ENCODE measurements around the gene ARMC2. TPM values are rescaled to one million over a fixed set of nuclear protein-coding genes. Genes with fewer than 3 reads are reported as not detected.

Gene ARMC2
- total and polyA plus RNA-seq, 2 experiments from 2014 or later, result 0.97 to 4.4 TPM

GRCh38 chr6:108835218-108835850, 12.9 kb upstream of the ARMC2 start:
- H3K9me2 ChIP-seq (ENCODE audit: insufficient read depth), result no peaks in the 10 kb centered on the region
- no peaks in the 10 kb centered on the region for H3K4me1 ChIP-seq (ENCODE audit: insufficient read depth)
- H3K4me2 ChIP-seq (ENCODE audit: unreplicated experiment), result no peak overlapping the region
- peak overlapping the region; percentile 53; the same call in 1 of the 2 replicates for H2AFZ ChIP-seq
- H3K27ac ChIP-seq, result no peak overlapping the region
- no peaks in the 10 kb centered on the region for H4K20me1 ChIP-seq (ENCODE audit: insufficient read depth)
- no peaks in the 10 kb centered on the region for H3K36me3 ChIP-seq (ENCODE audit: low read depth)
- no peaks in the 10 kb centered on the region for H3K79me2 ChIP-seq (ENCODE audit: insufficient read depth)
- DNase-seq, result peak; percentile 86
- in situ Hi-C loops (cut with MboI), result loop anchor here (10.0 kb wide), 1 partner anchor 291 kb away; no protein-coding TSS in a partner anchor
- H3K4me3 ChIP-seq, result no peak overlapping the region
- H3K9ac ChIP-seq, result no peak overlapping the region
- H3K9me3 ChIP-seq (ENCODE audit: low read depth), result no peaks in the 10 kb centered on the region
- no peaks in the 10 kb centered on the region for H3K27me3 ChIP-seq (replicated peaks; ENCODE audit: insufficient read depth)
- no peak for TF ChIP-seq EZH2phosphoT487 (IDR thresholded peaks at IDR 0.05; ENCODE audit: insufficient read depth, low read depth)
- no peak for TF ChIP-seq EZH2 (IDR thresholded peaks at IDR 0.05; ENCODE audit: insufficient read depth, poor library complexity, severe bottlenecking)
- WGBS, 2 experiments (ENCODE audit: low coverage in 1 of 2, low lambda C conversion rate in 2 of 2, missing lambda C conversion rate in 2 of 2), result 35 to 41% methylated on average over 4 of the region's 4 CpGs
- H3F3A ChIP-seq (ENCODE audit: insufficient read depth), result peaks cover 6% of the 10 kb centered on the region; the same call in 1 of the 2 replicates

- TF ChIP-seq EZH2phosphoT487 (IDR thresholded peaks at IDR 0.05; ENCODE audit: insufficient read depth, low read depth) (no peak), EZH2 (IDR thresholded peaks at IDR 0.05; ENCODE audit: insufficient read depth, poor library complexity, severe bottlenecking) (no peak)
These were observed 12.2 kb upstream of the ARMC2 start for GRCh38 chr6:108836061-108836460.

GRCh38 chr6:108837236-108837971, 10.8 kb upstream of the ARMC2 start:
- Histone ChIP-seq H2AFZ (no peak overlapping the region), H3K36me3 (ENCODE audit: low read depth) (no peaks in the 10 kb centered on the region), H3K4me2 (ENCODE audit: unreplicated experiment) (no peak overlapping the region), H3K79me2 (ENCODE audit: insufficient read depth) (no peaks in the 10 kb centered on the region), H3K9me2 (ENCODE audit: insufficient read depth) (no peaks in the 10 kb centered on the region), H3F3A (ENCODE audit: insufficient read depth) (peaks cover 6% of the 10 kb centered on the region; the same call in 1 of the 2 replicates), H4K20me1 (ENCODE audit: insufficient read depth) (no peaks in the 10 kb centered on the region), H3K27me3 (replicated peaks; ENCODE audit: insufficient read depth) (no peaks in the 10 kb centered on the region), H3K9ac (no peak overlapping the region), H3K4me3 (no peak overlapping the region), H3K4me1 (ENCODE audit: insufficient read depth) (no peaks in the 10 kb centered on the region), H3K27ac (no peak overlapping the region), H3K9me3 (ENCODE audit: low read depth) (no peaks in the 10 kb centered on the region)
- in situ Hi-C loops (cut with MboI), result loop anchor here (10.0 kb wide), 1 partner anchor 293 kb away; no protein-coding TSS in a partner anchor
- WGBS, 2 experiments (ENCODE audit: low coverage in 1 of 2, low lambda C conversion rate in 2 of 2, missing lambda C conversion rate in 2 of 2), result 69 to 77% methylated on average over 4 of the region's 4 CpGs
- TF ChIP-seq EZH2 (IDR thresholded peaks at IDR 0.05; ENCODE audit: insufficient read depth, poor library complexity, severe bottlenecking), result no peak
- no peak for TF ChIP-seq EZH2phosphoT487 (IDR thresholded peaks at IDR 0.05; ENCODE audit: insufficient read depth, low read depth)
- no peak for DNase-seq

More at GRCh38 chr6:108836061-108836460, 12.2 kb upstream of the ARMC2 start:
- H3K9ac ChIP-seq, result no peak overlapping the region
- no peak overlapping the region for H3K4me3 ChIP-seq
- no peak overlapping the region for H3K4me2 ChIP-seq (ENCODE audit: unreplicated experiment)
- H4K20me1 ChIP-seq (ENCODE audit: insufficient read depth), result no peaks in the 10 kb centered on the region
- no peaks in the 10 kb centered on the region for H3K9me2 ChIP-seq (ENCODE audit: insufficient read depth)
- no peak overlapping the region for H3K27ac ChIP-seq
- no peaks in the 10 kb centered on the region for H3K4me1 ChIP-seq (ENCODE audit: insufficient read depth)
- in situ Hi-C loops (cut with MboI), result loop anchor here (10.0 kb wide), 1 partner anchor 291 kb away; no protein-coding TSS in a partner anchor
- H3K79me2 ChIP-seq (ENCODE audit: insufficient read depth), result no peaks in the 10 kb centered on the region
- no peaks in the 10 kb centered on the region for H3K27me3 ChIP-seq (replicated peaks; ENCODE audit: insufficient read depth)
- no peaks in the 10 kb centered on the region for H3K9me3 ChIP-seq (ENCODE audit: low read depth)
- H2AFZ ChIP-seq, result no peak overlapping the region
- 68 to 75% methylated on average over 3 of the region's 3 CpGs for WGBS, 2 experiments (ENCODE audit: low coverage in 1 of 2, low lambda C conversion rate in 2 of 2, missing lambda C conversion rate in 2 of 2)
- H3K36me3 ChIP-seq (ENCODE audit: low read depth), result no peaks in the 10 kb centered on the region
- H3F3A ChIP-seq (ENCODE audit: insufficient read depth), result peaks cover 6% of the 10 kb centered on the region; the same call in 1 of the 2 replicates
- DNase-seq, result peak; percentile 7

- Histone ChIP-seq H2AFZ (no peak overlapping the region), H3K36me3 (ENCODE audit: low read depth) (no peaks in the 10 kb centered on the region), H3K27me3 (replicated peaks; ENCODE audit: insufficient read depth) (no peaks in the 10 kb centered on the region), H3K9ac (no peak overlapping the region), H3K4me3 (no peak overlapping the region), H3K9me3 (ENCODE audit: low read depth) (no peaks in the 10 kb centered on the region), H4K20me1 (ENCODE audit: insufficient read depth) (no peaks in the 10 kb centered on the region), H3K9me2 (ENCODE audit: insufficient read depth) (no peaks in the 10 kb centered on the region), H3K27ac (no peak overlapping the region), H3K79me2 (ENCODE audit: insufficient read depth) (no peaks in the 10 kb centered on the region), H3K4me1 (ENCODE audit: insufficient read depth) (no peaks in the 10 kb centered on the region), H3F3A (ENCODE audit: insufficient read depth) (peaks cover 6% of the 10 kb centered on the region; the same call in 1 of the 2 replicates), H3K4me2 (ENCODE audit: unreplicated experiment) (no peak overlapping the region)
- TF ChIP-seq EZH2phosphoT487 (IDR thresholded peaks at IDR 0.05; ENCODE audit: insufficient read depth, low read depth) (no peak), EZH2 (IDR thresholded peaks at IDR 0.05; ENCODE audit: insufficient read depth, poor library complexity, severe bottlenecking) (no peak)
- in situ Hi-C loops (cut with MboI), result loop anchor here (10.0 kb wide), 1 partner anchor 293 kb away; no protein-coding TSS in a partner anchor
- DNase-seq, result no peak
- 85% methylated on average over 24 of the region's 24 CpGs for WGBS, 2 experiments (ENCODE audit: low coverage in 1 of 2, low lambda C conversion rate in 2 of 2, missing lambda C conversion rate in 2 of 2)
These were observed 10.0 kb upstream of the ARMC2 start for GRCh38 chr6:108838101-108838717.

Data from GM23248 (cell line).